Erythroblast (primary cell): ENCODE results near the gene GABBR2.
A peak's percentile ranks its signal among the peaks of the same experiment; 100 is the strongest.

Experiments
- DNase-seq, 2 experiments: peaks; one replicate each; lab custom pipeline; 2025; lab: John Stamatoyannopoulos, UW
- GATA1 ChIP-seq: IDR thresholded peaks from 2 replicates; pipeline ENCODE4 v1.6.1; 2011; ENCODE audit warnings: low read depth, mild to moderate bottlenecking, control low read depth, low read length, moderate library complexity
- POLR2A ChIP-seq: IDR thresholded peaks from 2 replicates; pipeline ENCODE4 v1.6.1; 2011; ENCODE audit warnings: mild to moderate bottlenecking, low read length

The GABBR2 gene

GRCh38 chr9:98545021-98545420 lies 163.7 kb downstream of the GABBR2 start:
- DNase-seq, result no peak
- no peak for TF ChIP-seq POLR2A
- no peak for TF ChIP-seq GATA1

DNA sequence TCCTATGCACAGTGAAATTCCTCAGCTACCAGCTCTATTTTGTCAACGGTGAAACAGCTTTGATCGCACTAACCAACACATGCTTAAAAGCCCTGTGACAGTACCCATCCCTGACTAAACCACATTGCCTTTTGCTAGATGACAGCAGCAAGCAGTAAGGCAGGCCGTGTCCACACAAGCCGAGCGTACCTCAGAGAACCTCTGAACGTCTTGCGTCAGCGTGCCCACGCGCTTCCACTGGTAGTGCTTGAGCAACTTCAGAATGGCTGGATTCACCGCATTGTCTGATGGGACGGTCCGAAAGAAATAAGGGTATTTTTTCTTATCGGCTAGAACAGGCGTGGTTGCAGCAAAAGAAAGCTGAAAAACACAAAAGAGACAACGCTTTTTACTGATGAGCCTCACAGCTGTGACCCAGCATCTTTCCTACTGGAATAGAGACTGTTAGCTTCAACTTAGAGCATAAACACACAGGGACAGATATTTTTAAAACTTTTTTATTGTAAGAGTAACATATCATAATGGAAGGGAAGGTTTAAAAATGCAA lies 167.0 kb downstream of the GABBR2 start:
- TF ChIP-seq GATA1, result no peak
- TF ChIP-seq POLR2A, result no peak
- DNase-seq, result no peak

GRCh38 chr9:98540476-98540875 lies 168.3 kb downstream of the GABBR2 start:
- TF ChIP-seq GATA1, result no peak
- no peak for DNase-seq

DNA sequence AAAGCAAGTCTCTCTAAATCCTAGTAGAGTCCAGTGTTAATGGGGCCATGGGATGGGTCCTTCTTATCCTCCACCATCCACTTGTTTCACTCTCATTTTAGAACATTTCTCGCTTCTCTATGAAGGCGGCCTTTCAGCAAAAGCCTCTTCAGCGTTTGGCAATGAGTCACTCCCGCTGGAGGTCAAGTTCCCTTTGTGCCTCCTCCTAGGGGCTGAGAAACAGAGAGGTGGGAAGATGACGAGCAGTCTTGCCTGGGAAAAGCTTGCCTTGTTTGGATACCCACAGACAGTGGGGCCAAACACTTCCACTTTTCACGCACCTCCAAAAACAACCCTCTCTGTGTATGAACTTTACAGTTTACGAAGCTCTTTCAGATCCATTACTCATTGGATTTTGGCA lies 168.8 kb downstream of the GABBR2 start:
- TF ChIP-seq POLR2A (no peak), GATA1 (no peak)
- DNase-seq, result no peak

DNA sequence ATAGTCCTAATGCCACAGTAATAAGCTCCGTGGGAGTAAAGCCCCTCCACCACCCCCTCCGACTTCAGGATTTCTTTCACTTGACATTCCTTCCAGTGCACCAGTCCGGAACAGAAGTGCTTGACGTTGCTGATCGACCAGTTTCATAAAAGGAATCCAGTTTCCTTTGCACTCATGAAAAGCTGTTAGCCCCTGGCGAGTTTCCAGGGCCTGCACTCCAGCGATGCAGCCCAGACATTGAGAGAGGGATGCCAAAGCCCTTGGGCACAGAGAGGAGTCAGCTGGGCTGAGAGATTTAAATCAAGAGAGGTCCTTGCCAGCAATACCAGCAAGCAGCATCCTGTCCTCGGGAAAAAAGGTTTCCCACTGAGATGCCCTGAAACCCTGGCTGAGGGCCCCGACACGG lies 170.1 kb downstream of the GABBR2 start:
- no peak for DNase-seq

GRCh38 chr9:98538203-98538602 lies 170.5 kb downstream of the GABBR2 start:
- DNase-seq, result no peak
- TF ChIP-seq GATA1, result no peak
- TF ChIP-seq POLR2A, result no peak

More for the DNA sequence above, 170.1 kb downstream of the GABBR2 start:
- TF ChIP-seq GATA1 (no peak), POLR2A (no peak)

- DNase-seq, result peak; percentile 53 to 69
- TF ChIP-seq POLR2A (no peak), GATA1 (no peak)
Observed at GRCh38 chr9:98536542-98537173, 172.1 kb downstream of the GABBR2 start.

DNA sequence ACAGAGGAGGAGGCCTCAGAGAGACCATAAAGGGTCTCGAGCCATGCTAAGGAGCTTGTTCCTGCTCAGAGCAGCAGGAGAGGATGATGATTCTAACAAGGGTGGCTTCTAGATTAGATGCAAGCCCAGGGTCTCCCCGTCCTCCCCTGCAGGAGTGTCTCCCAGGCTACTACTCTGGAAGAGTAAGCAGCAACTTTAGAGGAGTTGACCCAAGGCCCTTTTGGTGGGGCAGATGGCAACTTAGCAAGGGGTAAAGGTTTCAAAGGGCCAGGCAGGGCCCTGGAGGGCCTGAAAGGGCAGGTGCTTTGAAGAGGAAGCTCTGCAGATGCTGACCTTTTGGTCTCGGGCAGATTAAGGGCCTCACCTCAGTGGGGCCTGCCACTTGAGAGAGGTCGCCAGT lies 174.9 kb downstream of the GABBR2 start:
- TF ChIP-seq POLR2A, result no peak
- TF ChIP-seq GATA1, result no peak
- DNase-seq, result no peak

DNA sequence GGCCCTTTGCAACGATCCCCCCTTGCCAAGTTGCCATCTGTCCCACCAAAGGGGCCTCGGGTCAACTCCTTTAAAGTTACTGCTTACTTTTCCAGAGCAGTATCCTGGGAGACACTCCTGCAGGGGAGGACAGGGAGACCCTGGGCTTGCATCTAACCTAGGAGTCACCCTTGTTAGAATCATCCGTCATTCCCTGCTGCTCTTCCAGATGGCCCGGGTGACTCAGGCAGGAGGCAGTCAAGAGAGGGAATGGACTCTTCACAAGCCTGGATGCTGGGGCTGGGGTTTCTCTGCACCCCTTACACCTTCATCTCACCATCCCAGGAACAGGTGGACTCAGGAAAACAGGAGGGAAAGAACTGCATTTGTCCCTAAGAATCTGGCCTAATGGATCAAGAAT lies 175.6 kb downstream of the GABBR2 start:
- TF ChIP-seq GATA1 (no peak), POLR2A (no peak)
- DNase-seq, result no peak

DNA sequence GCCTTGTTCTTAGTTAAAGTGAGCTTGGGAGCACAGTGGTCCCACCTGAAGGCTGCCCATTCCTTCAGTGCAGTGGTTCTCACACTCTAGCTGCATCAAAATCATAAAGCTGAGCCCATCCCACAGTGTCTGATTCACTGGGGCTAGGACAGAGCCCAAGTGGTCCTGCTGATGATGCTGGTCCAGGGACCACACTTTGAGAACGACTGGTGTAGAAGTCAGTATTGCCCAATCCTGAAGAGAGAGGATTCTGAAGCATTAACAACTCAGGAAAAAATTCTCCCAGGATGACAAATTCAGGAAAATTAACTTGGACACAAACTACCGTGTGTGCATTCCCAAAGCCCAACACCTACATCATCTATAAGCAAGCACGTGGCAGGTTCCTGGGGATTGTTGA lies 176.2 kb downstream of the GABBR2 start:
- DNase-seq, result no peak
- TF ChIP-seq GATA1 (no peak), POLR2A (no peak)

DNA sequence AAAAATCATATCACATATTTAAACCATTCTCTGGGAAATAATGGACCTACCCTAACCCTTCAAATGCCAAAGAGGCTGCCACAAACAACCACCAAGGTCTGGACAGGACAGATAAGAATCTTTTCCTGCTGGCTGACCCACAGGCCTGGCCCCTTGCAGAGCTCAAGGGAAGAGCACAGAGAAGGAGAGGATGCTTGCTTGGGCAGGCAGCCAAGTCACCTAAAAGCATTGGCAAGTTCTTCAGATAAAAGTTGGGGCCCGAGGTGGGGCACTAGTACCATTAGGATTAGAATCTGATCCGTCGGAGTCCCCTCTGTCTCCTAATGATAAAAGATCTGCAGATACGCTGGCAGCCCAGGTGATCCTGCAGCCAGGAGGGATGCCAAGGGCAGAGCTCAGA lies 176.6 kb downstream of the GABBR2 start:
- DNase-seq, result no peak
- no peak for TF ChIP-seq POLR2A
- no peak for TF ChIP-seq GATA1

DNA sequence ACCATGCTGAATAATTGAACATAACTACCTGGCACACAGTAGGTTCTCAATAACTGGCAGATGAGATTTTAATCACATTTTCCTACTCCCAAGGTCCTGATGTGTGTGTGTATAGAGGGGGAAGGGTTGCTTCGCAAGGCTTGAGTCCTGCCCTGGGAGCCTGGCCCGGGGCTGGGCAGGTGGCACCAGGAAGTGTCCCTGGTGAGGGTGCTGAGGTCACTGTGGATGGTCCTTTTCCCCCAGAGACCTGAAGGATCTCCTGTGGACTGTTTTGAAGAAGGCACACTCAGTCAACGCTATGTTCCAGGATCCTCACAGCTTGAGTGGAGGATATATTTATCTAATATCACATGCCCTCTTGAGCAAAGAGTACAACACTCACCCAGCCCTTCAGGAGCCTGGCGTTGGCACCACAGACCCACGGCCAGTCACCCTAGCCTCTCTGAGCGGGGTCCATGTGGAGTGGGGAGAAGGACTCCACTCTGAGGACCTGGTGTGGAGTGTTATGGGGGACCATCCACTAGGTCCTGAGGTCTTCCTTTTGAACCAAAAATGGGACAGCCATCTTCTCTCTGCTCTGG lies 177.8 kb downstream of the GABBR2 start:
- DNase-seq, result no peak
- TF ChIP-seq POLR2A (no peak), GATA1 (no peak)

DNA sequence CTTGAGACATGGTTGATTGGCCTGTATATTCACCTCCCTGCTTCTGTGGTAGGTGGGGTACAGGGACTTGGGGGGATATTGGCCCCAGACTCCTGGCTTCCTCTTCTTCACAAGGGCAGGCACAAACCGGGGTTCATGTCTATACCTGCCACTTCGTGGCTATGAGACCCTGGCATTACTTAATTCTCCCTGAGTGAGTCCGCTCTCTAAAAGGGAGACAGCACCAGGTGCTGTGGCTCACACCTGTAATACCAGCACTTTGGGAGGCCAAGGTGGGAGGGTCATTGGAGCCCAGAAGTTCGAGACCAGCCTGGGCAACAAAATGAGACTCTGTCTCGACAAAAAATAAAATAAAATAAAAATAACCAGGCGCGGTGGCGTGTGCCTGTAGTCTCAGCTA lies 178.5 kb downstream of the GABBR2 start:
- DNase-seq, result no peak
- no peak for TF ChIP-seq POLR2A
- TF ChIP-seq GATA1, result no peak

DNA sequence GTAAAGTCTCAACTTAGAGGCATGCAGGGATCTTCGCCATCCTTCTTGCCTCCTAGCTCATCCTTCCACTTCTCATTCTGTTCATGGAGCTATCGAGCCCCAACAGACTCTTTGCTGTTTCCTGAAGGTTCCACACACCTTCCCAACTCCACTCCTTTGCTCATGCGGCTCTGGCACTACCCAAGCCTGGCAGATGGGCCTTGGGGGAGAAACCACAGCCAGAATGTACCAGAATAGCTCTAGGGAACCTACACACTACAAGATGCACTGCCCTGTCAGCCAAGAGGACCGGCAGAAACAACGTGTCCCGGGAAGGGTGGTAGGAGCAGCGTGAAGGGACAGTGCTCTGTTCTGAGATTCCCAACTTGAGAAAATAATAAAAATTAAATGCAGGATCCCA lies 178.9 kb downstream of the GABBR2 start:
- DNase-seq, result no peak
- TF ChIP-seq POLR2A (no peak), GATA1 (no peak)
